HepG2 (cell line): Measurements from ENCODE around the gene PPOX.
A peak's percentile ranks its signal among the peaks of the same experiment; 100 is the strongest.

Source experiments
- ARID2 ChIP-seq: sonication (generic); formaldehyde crosslinking; IDR thresholded peaks from 2 replicates; pipeline ENCODE4 v1.8.1; 2022; ENCODE audit warnings: mild to moderate bottlenecking, missing genetic modification reagents, borderline replicate concordance
- CTCF ChIP-seq: sonication (generic); formaldehyde crosslinking; IDR thresholded peaks from 2 replicates; pipeline ENCODE4 v1.5.0; 2020; ENCODE audit warnings: mild to moderate bottlenecking, missing genetic modification reagents, moderate library complexity
- JUN ChIP-seq: sonication (generic); formaldehyde crosslinking; IDR thresholded peaks from 2 replicates; pipeline ENCODE4 v1.4.0; 2020; ENCODE audit warnings: mild to moderate bottlenecking, missing genetic modification reagents
- NR1H2 ChIP-seq: sonication (generic); formaldehyde crosslinking; IDR thresholded peaks from 2 replicates; pipeline ENCODE4 v1.8.1; 2022; ENCODE audit warnings: low read depth, missing genetic modification reagents, borderline replicate concordance
- POLR2A ChIP-seq, 2 experiments: IDR thresholded peaks; 2 replicates each; pipeline ENCODE4 v1.6.1; 2011; ENCODE audit warnings: low read depth in 2 of 2, low read length in 2 of 2, mild to moderate bottlenecking in 1 of 2, moderate library complexity in 1 of 2; ENCODE audit not compliant: insufficient read depth in 1 of 2
- POLR2AphosphoS5 ChIP-seq: IDR thresholded peaks from 2 replicates; pipeline ENCODE4 v1.6.1; 2012; ENCODE audit warnings: low read depth, low read length
- U2AF2 ChIP-seq: fragments of 200-400 bp; formaldehyde crosslinking; IDR thresholded peaks from 2 replicates; pipeline ENCODE4 v1.6.1; 2017; ENCODE audit warnings: low read depth, mild to moderate bottlenecking, low read length
- ZBTB21 ChIP-seq: sonication (generic); formaldehyde crosslinking; IDR thresholded peaks from 2 replicates; pipeline ENCODE4 v1.4.0; 2020; ENCODE audit warnings: missing genetic modification reagents
- ZZZ3 ChIP-seq: sonication (generic); formaldehyde crosslinking; IDR thresholded peaks from 2 replicates; pipeline ENCODE4 v1.4.0; 2020; ENCODE audit warnings: missing genetic modification reagents, mild to moderate bottlenecking, borderline replicate concordance
- TF ChIP-seq, protein P1 (sequence below): sonication (generic); formaldehyde crosslinking; IDR thresholded peaks from 2 replicates; pipeline ENCODE4 v1.9.0; 2021; ENCODE audit warnings: missing genetic modification reagents, borderline replicate concordance

- TF ChIP-seq CTCF (CRISPR knock-in tag) (no peak), JUN (CRISPR knock-in tag) (no peak), ARID2 (CRISPR knock-in tag) (0 out of 2 replicates have a peak, but pooled peaks have one; percentile 84), ZBTB21 (no peak), POLR2A (IDR thresholded peaks at IDR 0.05; ENCODE audit: insufficient read depth in 1 of 2, low read depth in 2 of 2, low read length in 2 of 2) (no peak), ZZZ3 (CRISPR knock-in tag) (no peak), POLR2AphosphoS5 (no peak), U2AF2 (no peak), NR1H2 (CRISPR knock-in tag) (no peak)
- TF ChIP-seq, protein P1, sequence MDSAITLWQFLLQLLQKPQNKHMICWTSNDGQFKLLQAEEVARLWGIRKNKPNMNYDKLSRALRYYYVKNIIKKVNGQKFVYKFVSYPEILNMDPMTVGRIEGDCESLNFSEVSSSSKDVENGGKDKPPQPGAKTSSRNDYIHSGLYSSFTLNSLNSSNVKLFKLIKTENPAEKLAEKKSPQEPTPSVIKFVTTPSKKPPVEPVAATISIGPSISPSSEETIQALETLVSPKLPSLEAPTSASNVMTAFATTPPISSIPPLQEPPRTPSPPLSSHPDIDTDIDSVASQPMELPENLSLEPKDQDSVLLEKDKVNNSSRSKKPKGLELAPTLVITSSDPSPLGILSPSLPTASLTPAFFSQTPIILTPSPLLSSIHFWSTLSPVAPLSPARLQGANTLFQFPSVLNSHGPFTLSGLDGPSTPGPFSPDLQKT (CRISPR knock-in tag): no peak
These were observed 34.5 kb upstream of the PPOX start for GRCh38 chr1:161131523-161132409.
